Heart left ventricle (tissue), 13 donors: ENCODE data around the gene LAPTM5.

Source experiments
- CTCF ChIP-seq, 12 donors: fragments of 200-600 bp; sonication (generic) in 4 of 12; IDR thresholded peaks; one replicate each; pipeline versions ENCODE4 v1.5.0 to v1.8.0; 2018 to 2022; ENCODE audit warnings: antibody characterized with exemption in 12 of 12, mild to moderate bottlenecking in 5 of 12
- POLR2A ChIP-seq, 2 donors: fragments of 450-650 bp; IDR thresholded peaks; one replicate each; pipeline ENCODE4 v1.6.1; 2017; ENCODE audit warnings: antibody characterized with exemption in 2 of 2, mild to moderate bottlenecking in 2 of 2, moderate library complexity in 2 of 2
- donor health status: ischemic (EF 13 %, LVEDD 7.1; RV severe dilation, severe dysfunction).
- donor health status: DM: no; HTN: yes; CAD: no.
- donor health status: DM: no; HTN: no; CAD: no.
- donor health status: ischemic (EF 25% LVEDD 6.9; RV normal size, moderate dysfunction).
- donor health status: ischemic (EF 25% LVEDD 5.7; RV mildly dilated, moderate dysfunction).
- donor health status: ischemic (EF 35%, LVEDD 5.7; RV mildly dilated, moderate dysfunction).
- donor health status: nonischemic (EF 11% LVEDD 7.7; RV severe dilation, severe dysfunction).
- donor health status: DM: yes; HTN: yes; CAD: no.
- donor health status: PGD.
- donor health status: ischemic (EF 29% LVEDD 5.4; RV normal size, mild dysfunction).
- donor health status: nonischemic (EF 23%, LVEDD 6.1; RV moderate dilation, normal function).

GRCh38 chr1:30745834-30746208 is 11.8 kb downstream of the LAPTM5 start:
- no peak for TF ChIP-seq CTCF (IDR thresholded peaks at IDR 0.05)
- TF ChIP-seq POLR2A (IDR thresholded peaks at IDR 0.05), result no peak
